ENCODE results near the gene SOX1.

DNA sequence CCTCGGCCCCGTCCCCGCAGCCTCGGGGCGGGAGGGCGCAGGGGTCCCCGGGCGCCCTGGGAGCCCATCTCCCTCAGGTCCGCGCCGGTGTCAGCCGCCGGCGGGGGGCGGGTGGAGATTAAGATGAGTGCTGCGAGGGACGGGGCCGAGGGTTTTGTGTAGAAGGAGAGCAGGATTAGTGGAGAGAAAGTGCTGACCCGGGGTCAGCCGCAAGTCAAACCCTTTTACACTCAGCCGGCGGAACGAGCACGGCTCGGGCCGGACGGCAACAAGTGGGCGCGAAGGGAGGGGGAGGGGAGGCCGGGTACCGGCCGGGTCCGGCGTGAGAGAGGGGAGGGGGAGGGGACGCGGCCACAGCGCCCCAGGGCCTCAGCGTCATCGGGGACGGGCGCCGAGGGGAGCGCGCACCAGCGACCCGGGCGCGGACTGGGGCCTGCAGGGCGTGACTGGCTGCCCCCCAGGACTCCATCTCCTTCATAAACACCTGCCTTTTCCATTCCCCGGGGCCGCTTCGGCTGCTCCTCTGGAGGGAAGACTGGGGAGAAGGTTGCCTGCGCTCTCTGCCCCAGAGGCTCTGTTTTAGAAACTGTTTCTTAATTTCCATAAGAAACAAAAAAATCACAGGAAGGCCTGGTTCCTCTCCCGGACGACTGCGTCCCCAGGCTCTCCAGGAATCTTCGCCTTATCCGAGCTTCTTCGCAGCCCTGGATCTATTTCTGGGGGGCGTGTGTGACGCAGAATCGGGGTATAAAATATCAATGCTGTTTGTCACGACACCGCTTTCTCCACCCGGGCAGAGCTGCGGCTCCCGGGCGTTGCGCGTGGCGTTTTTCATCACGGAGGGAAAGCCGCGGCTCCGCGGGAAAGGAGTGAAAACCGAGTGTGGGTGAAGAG lies 6.5 kb downstream of the SOX1 start:
- TF ChIP-seq, protein P1, sequence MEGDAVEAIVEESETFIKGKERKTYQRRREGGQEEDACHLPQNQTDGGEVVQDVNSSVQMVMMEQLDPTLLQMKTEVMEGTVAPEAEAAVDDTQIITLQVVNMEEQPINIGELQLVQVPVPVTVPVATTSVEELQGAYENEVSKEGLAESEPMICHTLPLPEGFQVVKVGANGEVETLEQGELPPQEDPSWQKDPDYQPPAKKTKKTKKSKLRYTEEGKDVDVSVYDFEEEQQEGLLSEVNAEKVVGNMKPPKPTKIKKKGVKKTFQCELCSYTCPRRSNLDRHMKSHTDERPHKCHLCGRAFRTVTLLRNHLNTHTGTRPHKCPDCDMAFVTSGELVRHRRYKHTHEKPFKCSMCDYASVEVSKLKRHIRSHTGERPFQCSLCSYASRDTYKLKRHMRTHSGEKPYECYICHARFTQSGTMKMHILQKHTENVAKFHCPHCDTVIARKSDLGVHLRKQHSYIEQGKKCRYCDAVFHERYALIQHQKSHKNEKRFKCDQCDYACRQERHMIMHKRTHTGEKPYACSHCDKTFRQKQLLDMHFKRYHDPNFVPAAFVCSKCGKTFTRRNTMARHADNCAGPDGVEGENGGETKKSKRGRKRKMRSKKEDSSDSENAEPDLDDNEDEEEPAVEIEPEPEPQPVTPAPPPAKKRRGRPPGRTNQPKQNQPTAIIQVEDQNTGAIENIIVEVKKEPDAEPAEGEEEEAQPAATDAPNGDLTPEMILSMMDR (IDR thresholded peaks at IDR 0.05), result no peak
- TF ChIP-seq POLR2A (IDR thresholded peaks at IDR 0.05) (no peak), POLR2AphosphoS5 (IDR thresholded peaks at IDR 0.05) (no peak), EP300 (IDR thresholded peaks at IDR 0.05) (no peak)
